Epidermal melanocyte (primary cell): ENCODE data around the gene RRBP1.

ENCODE experiments used
- DNase-seq: peaks from one replicate; pipeline ENCODE4 v3.0.0; 2011; ENCODE audit warnings: low spot score; ENCODE audit not compliant: insufficient read length

Gene RRBP1

GRCh38 chr20:17580895-17581294 is 101.1 kb downstream of the RRBP1 start:
- no peak for DNase-seq

- no peak for DNase-seq
Measured at GRCh38 chr20:17579369-17580039, 102.5 kb downstream of the RRBP1 start.

GRCh38 chr20:17576215-17576614 is 105.8 kb downstream of the RRBP1 start:
- no peak for DNase-seq

GRCh38 chr20:17573463-17573862 is 108.6 kb downstream of the RRBP1 start:
- no peak for DNase-seq

- DNase-seq = no peak
Measured at GRCh38 chr20:17572034-17572638, 109.9 kb downstream of the RRBP1 start.

GRCh38 chr20:17571153-17571527 is 110.9 kb downstream of the RRBP1 start:
- DNase-seq = no peak

- DNase-seq = no peak
Measured at GRCh38 chr20:17570347-17571152, 111.5 kb downstream of the RRBP1 start.

- DNase-seq = peak; percentile 87
Measured at GRCh38 chr20:17569616-17570346, 112.3 kb downstream of the RRBP1 start, which contains the start of gene DSTN. Gene DSTN (plus strand): TSS chr20:17570075. CDS start chr20:17570209, 134 bp downstream.

- DNase-seq = peak; percentile 66
Measured at GRCh38 chr20:17568972-17569521, 113.0 kb downstream of the RRBP1 start.

- DNase-seq = no peak
Measured at GRCh38 chr20:17568045-17568788, 113.8 kb downstream of the RRBP1 start.

GRCh38 chr20:17566345-17566744 is 115.7 kb downstream of the RRBP1 start:
- no peak for DNase-seq

- no peak for DNase-seq
Measured at GRCh38 chr20:17565169-17565845, 116.7 kb downstream of the RRBP1 start.
